Common myeloid progenitor, CD34-positive (primary cell): ENCODE results near the gene GOLGA6L2.
"Not testable (repeated sequence)": the region's sequence is repeated elsewhere in the genome, so short reads cannot be mapped to it uniquely, and the experiment has no call there.

ENCODE experiments used
- CTCF ChIA-PET: fragments of 350-600 bp; sonication (Branson Sonifier 250); formaldehyde crosslinking; loops from one replicate; lab custom pipeline; 2021; ENCODE audit warnings: antibody characterized with exemption; lab: Charles Lee
- POLR2A ChIA-PET: fragments of 350-600 bp; sonication (Branson Sonifier 250); formaldehyde crosslinking; loops from one replicate; lab custom pipeline; 2021; ENCODE audit warnings: antibody characterized with exemption; lab: Charles Lee
- DNase-seq, 3 donors: peaks; one replicate each; pipeline versions ENCODE4 v3.0.0 to v3.0.0-alpha.2; 2013
- H3K27ac ChIP-seq, 2 experiments: 1 replicate in 1 of 2; 2 replicates in 1 of 2; pipeline ENCODE4 v1.7.0; 2013; ENCODE audit warnings: inconsistent platforms in 2 of 2, low read length in 2 of 2, mild to moderate bottlenecking in 2 of 2, low read depth in 1 of 2, moderate library complexity in 1 of 2; ENCODE audit not compliant: severe bottlenecking in 2 of 2, insufficient read depth in 1 of 2, poor library complexity in 1 of 2
- H3K27me3 ChIP-seq, 5 experiments: replicated peaks in 2 of 5; 1 replicate in 3 of 5; 2 replicates in 2 of 5; pipeline versions ENCODE4 v1.6.1 to v1.7.0; 2013; ENCODE audit warnings: low read length in 4 of 5, mild to moderate bottlenecking in 2 of 5, moderate library complexity in 2 of 5, inconsistent platforms in 1 of 5; ENCODE audit not compliant: insufficient read depth in 5 of 5, control insufficient read depth in 4 of 5
- H3K36me3 ChIP-seq, 4 experiments: 1 replicate in 2 of 4; 2 replicates in 2 of 4; pipeline versions ENCODE4 v1.6.1 to v1.7.0; 2013; ENCODE audit warnings: low read length in 3 of 4, control low read depth in 1 of 4, mild to moderate bottlenecking in 1 of 4; ENCODE audit not compliant: control insufficient read depth in 4 of 4, insufficient read depth in 4 of 4
- H3K4me1 ChIP-seq, 4 experiments: 1 replicate in 3 of 4; 2 replicates in 1 of 4; pipeline versions ENCODE4 v1.6.1 to v1.7.1; 2013; ENCODE audit warnings: low read length in 3 of 4, mild to moderate bottlenecking in 3 of 4, control low read depth in 1 of 4, inconsistent platforms in 1 of 4, moderate library complexity in 1 of 4; ENCODE audit not compliant: control insufficient read depth in 4 of 4, insufficient read depth in 4 of 4; ENCODE audit errors: control extremely low read depth in 1 of 4
- H3K4me3 ChIP-seq, 7 experiments: 1 replicate in 4 of 7; 2 replicates in 3 of 7; pipeline versions ENCODE4 v1.5.1 to v1.7.0; 2013; ENCODE audit warnings: mild to moderate bottlenecking in 7 of 7, low read length in 6 of 7, moderate library complexity in 6 of 7, inconsistent platforms in 2 of 7, low read depth in 2 of 7, control low read depth in 1 of 7; ENCODE audit not compliant: insufficient read depth in 4 of 7, control insufficient read depth in 1 of 7; ENCODE audit errors: extremely low read depth in 1 of 7
- H3K9me3 ChIP-seq, 5 experiments: 1 replicate in 4 of 5; 2 replicates in 1 of 5; pipeline versions ENCODE4 v1.6.1 to v1.7.1; 2013; ENCODE audit warnings: low read length in 4 of 5, mild to moderate bottlenecking in 2 of 5, inconsistent platforms in 1 of 5, low read depth in 1 of 5, moderate library complexity in 1 of 5; ENCODE audit not compliant: control insufficient read depth in 4 of 5, insufficient read depth in 2 of 5; ENCODE audit errors: control extremely low read depth in 1 of 5
- WGBS: methylation state at CpG from one replicate; pipeline ENCODE4 v1.1.5; 2013; ENCODE audit not compliant: insufficient coverage; 5-methylcytosine and 5-hydroxymethylcytosine counted together

GOLGA6L2 gene

DNA sequence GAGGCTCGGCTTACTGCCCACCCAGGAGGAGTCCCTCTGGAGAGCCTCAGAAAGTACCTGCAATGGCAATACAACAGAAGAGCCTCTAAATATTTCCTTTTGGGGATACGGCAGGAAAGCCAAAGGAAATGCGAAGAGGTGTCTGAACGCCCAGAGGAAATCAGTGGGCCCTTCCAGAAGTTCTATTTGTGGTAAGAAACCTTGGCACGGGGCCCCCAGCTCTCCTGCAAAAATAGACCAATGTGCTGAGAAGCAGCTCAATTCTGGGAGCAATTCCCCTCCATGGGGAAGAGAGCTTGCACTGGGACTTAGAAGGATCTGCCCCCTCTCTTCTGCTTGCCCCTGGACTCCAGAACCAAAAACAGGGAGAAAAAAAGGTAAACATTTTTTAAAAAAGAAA, 47.8 kb downstream of the GOLGA6L2 start:
- H3K27ac ChIP-seq, DNase-seq, H3K4me1 ChIP-seq, H3K27me3 ChIP-seq, H3K9me3 ChIP-seq, POLR2A ChIA-PET, H3K36me3 ChIP-seq, CTCF ChIA-PET, H3K4me3 ChIP-seq: not testable (repeated sequence)
- 45% methylated on average over 5 of the region's 5 CpGs for WGBS

DNA sequence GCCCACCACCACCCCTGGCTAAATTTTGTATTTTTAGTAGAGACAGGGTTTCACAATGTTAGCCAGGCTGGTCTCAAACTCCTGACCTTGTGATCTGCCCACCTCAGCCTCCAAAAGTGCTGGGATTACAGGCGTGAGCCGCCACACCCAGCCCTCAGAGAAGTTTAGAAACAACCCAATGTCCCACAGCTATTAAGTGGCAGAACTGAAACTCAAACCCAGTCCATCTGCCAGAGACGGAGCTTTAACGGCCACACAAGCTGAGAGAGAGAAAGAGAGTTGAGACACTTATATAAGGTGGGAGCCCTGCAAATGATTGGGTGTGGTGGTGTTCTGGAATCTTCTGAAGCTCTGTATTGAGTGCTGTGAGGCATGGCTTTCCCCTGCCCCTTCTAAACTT, 48.7 kb downstream of the GOLGA6L2 start:
- H3K27me3 ChIP-seq, H3K4me3 ChIP-seq, H3K27ac ChIP-seq, POLR2A ChIA-PET, H3K36me3 ChIP-seq, H3K9me3 ChIP-seq, DNase-seq, H3K4me1 ChIP-seq, CTCF ChIA-PET: not testable (repeated sequence)
- no CpG with 5 or more reads among the region's 4 CpGs for WGBS

DNA sequence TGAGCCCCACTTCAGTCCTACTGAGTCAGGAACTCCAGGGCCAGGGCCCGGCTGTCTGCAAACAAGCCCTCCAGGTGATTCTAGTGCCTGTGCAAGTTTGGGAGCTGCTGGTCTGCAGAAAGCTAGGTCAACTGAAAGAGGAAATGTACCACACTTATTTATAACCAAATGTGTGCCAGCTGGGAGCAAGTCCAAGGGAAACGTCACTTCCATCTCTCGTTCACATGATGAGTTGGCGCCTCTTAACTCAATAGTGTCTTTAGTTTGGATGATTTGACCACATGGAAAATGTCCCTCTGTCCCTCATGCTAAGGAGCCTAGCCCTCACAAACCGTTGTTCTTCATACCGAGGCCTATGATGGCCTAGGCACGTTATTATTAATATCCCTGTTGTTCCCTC, 49.3 kb downstream of the GOLGA6L2 start:
- H3K27me3 ChIP-seq = peaks cover 0 to 6% (median 0%) of the 10 kb centered on the region in 5 experiments
- no peak overlapping the region for H3K4me3 ChIP-seq
- H3K27ac ChIP-seq = no peak overlapping the region
- no peak for DNase-seq
- H3K9me3 ChIP-seq = peaks cover 0 to 5% (median 0%) of the 10 kb centered on the region in 5 experiments
- ChIA-PET CTCF (no interaction called here), POLR2A (no interaction called here)
- 50% methylated on average over 4 of the region's 7 CpGs for WGBS
- no peaks in the 10 kb centered on the region for H3K36me3 ChIP-seq
- H3K4me1 ChIP-seq = peaks cover 0 to 5% (median 0%) of the 10 kb centered on the region in 4 experiments

DNA sequence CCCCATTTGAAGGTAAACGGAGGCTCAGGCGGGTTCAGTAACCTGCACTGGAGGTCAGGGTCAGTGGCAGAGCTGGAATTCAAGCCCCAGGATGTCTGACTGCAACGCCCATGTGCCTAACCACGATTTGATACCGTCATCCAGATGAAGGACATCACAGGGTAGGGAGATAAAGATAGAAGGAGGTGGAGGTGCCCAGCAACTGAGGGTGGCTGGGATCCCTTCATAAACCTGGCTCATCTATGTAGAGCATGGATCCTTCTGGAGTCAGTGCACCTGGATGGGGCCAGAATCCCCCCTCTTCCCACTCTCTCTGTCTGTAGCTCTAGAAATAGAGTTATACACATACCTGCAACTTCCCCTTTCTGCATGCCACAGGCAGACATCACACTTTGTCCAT, 51.2 kb downstream of the GOLGA6L2 start:
- ChIA-PET CTCF (no interaction called here), POLR2A (no interaction called here)
- H3K36me3 ChIP-seq = no peaks in the 10 kb centered on the region

DNA sequence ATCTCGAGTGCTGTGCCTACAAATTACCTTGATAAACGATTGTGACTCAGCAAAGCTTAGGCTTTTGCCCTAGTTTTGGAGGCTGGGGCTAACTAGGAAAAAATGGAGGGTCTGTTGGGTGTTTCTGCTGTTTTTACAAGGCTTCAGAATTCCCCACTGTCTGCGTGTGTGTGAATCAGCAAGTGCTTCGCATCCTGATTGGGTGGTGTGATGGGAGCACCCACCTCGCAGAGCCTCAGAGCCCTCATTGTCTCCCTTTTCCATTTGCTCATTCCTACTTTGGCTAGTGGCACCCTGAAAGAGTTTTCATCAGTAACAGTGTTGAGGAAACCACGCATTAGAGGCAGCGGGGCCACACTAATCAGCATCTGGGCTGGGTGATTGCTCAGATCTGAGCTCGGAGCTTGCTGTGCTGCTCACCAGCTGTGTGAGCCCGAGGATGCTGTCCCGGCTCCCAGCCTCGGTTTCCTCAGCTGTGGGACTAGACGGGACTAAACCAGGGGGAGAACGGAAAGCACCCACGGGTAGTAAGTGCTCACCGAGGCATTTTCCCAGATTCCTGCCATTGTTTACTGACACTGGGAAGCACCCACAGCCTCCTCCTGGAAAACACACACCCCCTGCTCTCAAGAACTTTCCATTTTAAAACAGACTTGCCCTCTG, 51.9 kb downstream of the GOLGA6L2 start:
- H3K27me3 ChIP-seq = no peaks in the 10 kb centered on the region
- no peaks in the 10 kb centered on the region for H3K36me3 ChIP-seq
- ChIA-PET POLR2A (no interaction called here), CTCF (no interaction called here)
- 83% methylated on average over 6 of the region's 15 CpGs for WGBS
- H3K4me1 ChIP-seq = peaks cover 0 to 5% (median 0%) of the 10 kb centered on the region in 4 experiments
- no peak overlapping the region for H3K4me3 ChIP-seq
- H3K27ac ChIP-seq = no peak overlapping the region
- H3K9me3 ChIP-seq = peaks cover 0 to 5% (median 0%) of the 10 kb centered on the region in 5 experiments
- no peak for DNase-seq

More for the DNA sequence above, 51.2 kb downstream of the GOLGA6L2 start:
- Histone ChIP-seq H3K4me1 (peaks cover 0 to 5% (median 0%) of the 10 kb centered on the region in 4 experiments), H3K4me3 (no peak overlapping the region), H3K27ac (no peak overlapping the region), H3K27me3 (no peaks in the 10 kb centered on the region), H3K9me3 (peaks cover 0 to 5% (median 0%) of the 10 kb centered on the region in 5 experiments)
- DNase-seq = no peak
- WGBS = 60% methylated on average over 1 of the region's 5 CpGs
